HepG2 (cell line): ENCODE data around the gene BBIP1. TPM values are rescaled to one million over a fixed set of nuclear protein-coding genes. Genes with fewer than 3 reads are reported as not detected.

Experiments used
- ATF7-NPFF ChIP-seq: sonication (generic); formaldehyde crosslinking; IDR thresholded peaks from 2 replicates; pipeline ENCODE4 v1.8.1; 2023; ENCODE audit warnings: mild to moderate bottlenecking, low read depth, missing genetic modification reagents, moderate library complexity
- CBFB ChIP-seq: sonication (generic); formaldehyde crosslinking; IDR thresholded peaks from 2 replicates; pipeline ENCODE4 v1.4.0; 2020; ENCODE audit warnings: missing genetic modification reagents
- CSRNP1 ChIP-seq: sonication (generic); formaldehyde crosslinking; IDR thresholded peaks from 2 replicates; pipeline ENCODE4 v1.8.1; 2023; ENCODE audit warnings: mild to moderate bottlenecking, missing genetic modification reagents
- KDM4B ChIP-seq: sonication (generic); formaldehyde crosslinking; IDR thresholded peaks from 2 replicates; pipeline ENCODE4 v1.4.0; 2020; ENCODE audit warnings: missing genetic modification reagents
- KLF15 ChIP-seq: sonication (generic); formaldehyde crosslinking; IDR thresholded peaks from 2 replicates; pipeline ENCODE4 v1.8.1; 2023; ENCODE audit warnings: borderline replicate concordance, mild to moderate bottlenecking, inconsistent platforms, missing genetic modification reagents, mixed read lengths
- MED8 ChIP-seq: sonication (generic); formaldehyde crosslinking; IDR thresholded peaks from 2 replicates; pipeline ENCODE4 v1.8.1; 2023; ENCODE audit warnings: mild to moderate bottlenecking, missing genetic modification reagents; ENCODE audit not compliant: insufficient replicate concordance
- NPAS2 ChIP-seq: sonication (generic); formaldehyde crosslinking; IDR thresholded peaks from 2 replicates; pipeline ENCODE4 v1.8.0; 2022; ENCODE audit warnings: mild to moderate bottlenecking, missing genetic modification reagents, borderline replicate concordance
- PAXIP1 ChIP-seq: sonication (generic); formaldehyde crosslinking; conservative IDR thresholded peaks from 2 replicates; pipeline ENCODE4 v1.4.0; 2020; ENCODE audit warnings: mild to moderate bottlenecking, missing genetic modification reagents, moderate library complexity
- RARG ChIP-seq: sonication (generic); formaldehyde crosslinking; IDR thresholded peaks from 2 replicates; pipeline ENCODE4 v1.4.0; 2020; ENCODE audit warnings: low read depth, mild to moderate bottlenecking, missing genetic modification reagents
- ZFY ChIP-seq: sonication (generic); formaldehyde crosslinking; IDR thresholded peaks from 2 replicates; pipeline ENCODE4 v1.4.0; 2020; ENCODE audit warnings: missing genetic modification reagents
- ZNF557 ChIP-seq: sonication (generic); formaldehyde crosslinking; IDR thresholded peaks from 2 replicates; pipeline ENCODE4 v1.4.0; 2020; ENCODE audit warnings: missing genetic modification reagents
- ZNF691 ChIP-seq: sonication (generic); formaldehyde crosslinking; IDR thresholded peaks from 2 replicates; pipeline ENCODE4 v1.4.0; 2020; ENCODE audit warnings: missing genetic modification reagents, low read depth, mild to moderate bottlenecking, borderline replicate concordance
- ZNF850 ChIP-seq: sonication (generic); formaldehyde crosslinking; conservative IDR thresholded peaks from 2 replicates; pipeline ENCODE4 v1.9.0; 2021; ENCODE audit warnings: mild to moderate bottlenecking, missing genetic modification reagents
- ZSCAN20 ChIP-seq: sonication (generic); formaldehyde crosslinking; IDR thresholded peaks from 2 replicates; pipeline ENCODE4 v1.4.0; 2020; ENCODE audit warnings: missing genetic modification reagents, mild to moderate bottlenecking, borderline replicate concordance
- polyA plus RNA-seq, 8 experiments: library from polyadenylated mRNA; depleted of rRNA in 3 of 8; stranded (reverse) in 7 of 8; unstranded in 1 of 8; fragments of >200 nt; fragmentation: Illumina TruSeq in 4 of 8; extraction: Trizol in 4 of 8; gene quantifications; 2 replicates each; pipeline versions ENCODE4 v1.2.1 to v1.2.3, GENCODE V29; 2011 to 2016; ENCODE audit warnings: low read depth in 4 of 8, missing spikeins in 1 of 8, mixed read lengths in 1 of 8; ENCODE audit not compliant: insufficient read depth in 1 of 8
- total RNA-seq, 5 experiments: library from RNA; depleted of rRNA; stranded (reverse); fragments of >200 nt; fragmentation: Illumina TruSeq; extraction: Trizol; gene quantifications; 2 replicates each; pipeline ENCODE4 v1.2.3, GENCODE V29; 2016; ENCODE audit warnings: low read depth in 1 of 5
- TF ChIP-seq, protein P1 (sequence below), 2 experiments: sonication (generic) in 1 of 2; formaldehyde crosslinking in 1 of 2; IDR thresholded peaks; 2 replicates each; pipeline versions ENCODE4 v1.6.1 to v1.9.0; 2014 to 2022; ENCODE audit warnings: antibody characterized with exemption in 1 of 2, borderline replicate concordance in 1 of 2, inconsistent platforms in 1 of 2, low read depth in 1 of 2, missing genetic modification reagents in 1 of 2

The BBIP1 gene
- total and polyA plus RNA-seq, 2 of the 13 experiments (the other 11 are each of a cell fraction or from before 2014, with no cell fraction given): 18.3 to 24.1 TPM

- TF ChIP-seq, protein P1, sequence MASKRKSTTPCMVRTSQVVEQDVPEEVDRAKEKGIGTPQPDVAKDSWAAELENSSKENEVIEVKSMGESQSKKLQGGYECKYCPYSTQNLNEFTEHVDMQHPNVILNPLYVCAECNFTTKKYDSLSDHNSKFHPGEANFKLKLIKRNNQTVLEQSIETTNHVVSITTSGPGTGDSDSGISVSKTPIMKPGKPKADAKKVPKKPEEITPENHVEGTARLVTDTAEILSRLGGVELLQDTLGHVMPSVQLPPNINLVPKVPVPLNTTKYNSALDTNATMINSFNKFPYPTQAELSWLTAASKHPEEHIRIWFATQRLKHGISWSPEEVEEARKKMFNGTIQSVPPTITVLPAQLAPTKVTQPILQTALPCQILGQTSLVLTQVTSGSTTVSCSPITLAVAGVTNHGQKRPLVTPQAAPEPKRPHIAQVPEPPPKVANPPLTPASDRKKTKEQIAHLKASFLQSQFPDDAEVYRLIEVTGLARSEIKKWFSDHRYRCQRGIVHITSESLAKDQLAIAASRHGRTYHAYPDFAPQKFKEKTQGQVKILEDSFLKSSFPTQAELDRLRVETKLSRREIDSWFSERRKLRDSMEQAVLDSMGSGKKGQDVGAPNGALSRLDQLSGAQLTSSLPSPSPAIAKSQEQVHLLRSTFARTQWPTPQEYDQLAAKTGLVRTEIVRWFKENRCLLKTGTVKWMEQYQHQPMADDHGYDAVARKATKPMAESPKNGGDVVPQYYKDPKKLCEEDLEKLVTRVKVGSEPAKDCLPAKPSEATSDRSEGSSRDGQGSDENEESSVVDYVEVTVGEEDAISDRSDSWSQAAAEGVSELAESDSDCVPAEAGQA (IDR thresholded peaks at IDR 0.05; ENCODE audit: low read depth): no peak
- TF ChIP-seq, protein P1 (CRISPR knock-in tag; IDR thresholded peaks at IDR 0.05; ENCODE audit: borderline replicate concordance): no peak
- TF ChIP-seq ZNF557 (CRISPR knock-in tag) (no peak), PAXIP1 (CRISPR knock-in tag) (no peak), ZFY (peak; percentile 67; the same call in 1 of the 2 replicates), KLF15 (CRISPR knock-in tag) (peak; percentile 18; the same call in 1 of the 2 replicates), MED8 (CRISPR knock-in tag) (no peak), NPAS2 (no peak), KDM4B (CRISPR knock-in tag) (no peak), ZNF691 (CRISPR knock-in tag) (0 out of 2 replicates have a peak, but pooled peaks have one; percentile 59), ZSCAN20 (CRISPR knock-in tag) (no peak), ZNF850 (CRISPR knock-in tag) (no peak), RARG (CRISPR knock-in tag) (no peak), ATF7-NPFF (CRISPR knock-in tag) (peak; percentile 57; the same call in 1 of the 2 replicates), CSRNP1 (CRISPR knock-in tag) (0 out of 2 replicates have a peak, but pooled peaks have one; percentile 3), CBFB (CRISPR knock-in tag) (no peak)
These were observed 460 bp upstream of the BBIP1 start, which contains the start of gene SHOC2 (continued) for GRCh38 chr10:110919349-110919931.
